Sigmoid colon (tissue), 7 donors: ENCODE results near the gene NFIL3. TPM values are rescaled to one million over a fixed set of nuclear protein-coding genes. Genes with fewer than 3 reads are reported as not detected.
"Not testable (repeated sequence)": the region's sequence is repeated elsewhere in the genome, so short reads cannot be mapped to it uniquely, and the experiment has no call there.

Source experiments
- DNase-seq: peaks from one replicate; pipeline ENCODE4 v3.0.0-alpha.2; 2019
- H3K27ac ChIP-seq, 4 donors: fragments of 200-600 bp; sonication (generic); one replicate each; pipeline ENCODE4 v1.5.1; 2016 to 2019; ENCODE audit warnings: mild to moderate bottlenecking in 1 of 4
- H3K27me3 ChIP-seq, 3 donors: fragments of 200-600 bp; sonication (generic); one replicate each; pipeline ENCODE4 v1.5.1; 2019; ENCODE audit warnings: mild to moderate bottlenecking in 1 of 3
- H3K36me3 ChIP-seq, 4 donors: fragments of 200-600 bp; sonication (generic); one replicate each; pipeline ENCODE4 v1.5.1; 2016 to 2019
- H3K4me1 ChIP-seq, 4 donors: fragments of 200-600 bp; sonication (generic); one replicate each; pipeline ENCODE4 v1.5.1; 2017 to 2019
- H3K4me3 ChIP-seq, 4 donors: fragments of 200-600 bp; sonication (generic); one replicate each; pipeline ENCODE4 v1.5.1; 2017 to 2019; ENCODE audit warnings: mild to moderate bottlenecking in 2 of 4, moderate library complexity in 1 of 4
- H3K9me3 ChIP-seq, 4 donors: fragments of 200-600 bp in 3 of 4; sonication (generic) in 3 of 4; one replicate each; pipeline versions ENCODE4 v1.5.1 to v1.6.1; 2013 to 2019
- CTCF ChIP-seq, 4 experiments: fragments of 450-650 bp in 3 of 4; fragments of 200-600 bp in 1 of 4; IDR thresholded peaks; one replicate each; pipeline ENCODE4 v1.5.1; 2016 to 2019; ENCODE audit warnings: antibody characterized with exemption in 4 of 4, mild to moderate bottlenecking in 3 of 4, moderate library complexity in 2 of 4
- EP300 ChIP-seq, 4 donors: sonication (generic); formaldehyde crosslinking; IDR thresholded peaks; one replicate each; pipeline ENCODE4 v1.6.1; 2017; ENCODE audit warnings: antibody characterized with exemption in 4 of 4
- POLR2A ChIP-seq, 2 donors: fragments of 450-650 bp; IDR thresholded peaks; one replicate each; pipeline ENCODE4 v1.6.1; 2016; ENCODE audit warnings: antibody characterized with exemption in 2 of 2, mild to moderate bottlenecking in 2 of 2, moderate library complexity in 2 of 2
- POLR2AphosphoS5 ChIP-seq, 4 donors: sonication (generic); formaldehyde crosslinking; IDR thresholded peaks; one replicate each; pipeline ENCODE4 v1.6.1; 2017; ENCODE audit warnings: antibody characterized with exemption in 4 of 4
- whole genome bisulfite sequencing, 2 donors: extraction: QIAGEN DNeasy Blood & Tissue Kit; methylation state at CpG; one replicate each; pipeline ENCODE4 v1.1.7; 2013; 5-methylcytosine and 5-hydroxymethylcytosine counted together
- intact Hi-C: fragments of 100-400 bp; cut with DNase I; formaldehyde crosslinking; loops from one replicate; pipeline ENCODE4 v1.15.1; 2023
- polyA plus RNA-seq, 3 donors: library from polyadenylated mRNA; stranded (reverse); fragments of 200-250 nt; gene quantifications; one replicate each; pipeline ENCODE4 v1.2.3, GENCODE V29; 2013
- total RNA-seq, 4 donors: library from RNA; depleted of rRNA; stranded (reverse); fragments of >200 nt; gene quantifications; one replicate each; pipeline ENCODE4 v1.1.0, GENCODE V29; 2016
- donor health status: healthy with polysubstance abuse.
- donor health status: Bipolar disorder and iron deficiency.
- donor health status: healthy.

NFIL3 gene
- total and polyA plus RNA-seq, 7 donors = 15.7 to 93.3 (median 34.3) TPM

- H3K36me3 ChIP-seq = no peaks in the 10 kb centered on the region
- H3K27me3 ChIP-seq = no peaks in the 10 kb centered on the region
- no peak overlapping the region for H3K4me3 ChIP-seq
- H3K9me3 ChIP-seq = no peaks in the 10 kb centered on the region
- TF ChIP-seq CTCF (IDR thresholded peaks at IDR 0.05) = no peak
- no peak for TF ChIP-seq EP300 (IDR thresholded peaks at IDR 0.05)
- no peak for TF ChIP-seq POLR2A (IDR thresholded peaks at IDR 0.05)
- DNase-seq = no peak
- WGBS, 2 donors = 67 to 82% methylated on average over 1 of the region's 1 CpG
- intact Hi-C loops = no loop called here
- H3K27ac ChIP-seq = no peak overlapping the region
- H3K4me1 ChIP-seq = no peaks in the 10 kb centered on the region
Observed at GRCh38 chr9:91384954-91385353, 38.7 kb downstream of the NFIL3 start.

GRCh38 chr9:91383577-91383976, 40.1 kb downstream of the NFIL3 start:
- DNase-seq = no peak
- H3K27ac ChIP-seq = no peak overlapping the region
- intact Hi-C loops = no loop called here
- H3K27me3 ChIP-seq = no peaks in the 10 kb centered on the region
- H3K4me1 ChIP-seq = no peaks in the 10 kb centered on the region
- H3K4me3 ChIP-seq = no peak overlapping the region
- no peaks in the 10 kb centered on the region for H3K9me3 ChIP-seq
- no peak for TF ChIP-seq EP300 (IDR thresholded peaks at IDR 0.05)
- no peak for TF ChIP-seq POLR2AphosphoS5 (IDR thresholded peaks at IDR 0.05)
- TF ChIP-seq POLR2A (IDR thresholded peaks at IDR 0.05) = no peak
- TF ChIP-seq CTCF (IDR thresholded peaks at IDR 0.05) = no peak
- no peaks in the 10 kb centered on the region for H3K36me3 ChIP-seq

GRCh38 chr9:91382298-91382697, 41.3 kb downstream of the NFIL3 start:
- H3K4me1 ChIP-seq = no peaks in the 10 kb centered on the region
- TF ChIP-seq EP300 (IDR thresholded peaks at IDR 0.05) (no peak), POLR2A (IDR thresholded peaks at IDR 0.05) (no peak), CTCF (IDR thresholded peaks at IDR 0.05) (no peak), POLR2AphosphoS5 (IDR thresholded peaks at IDR 0.05) (no peak)
- H3K9me3 ChIP-seq = no peaks in the 10 kb centered on the region
- DNase-seq = no peak
- no peak overlapping the region for H3K4me3 ChIP-seq
- WGBS, 2 donors = 93 to 96% methylated on average over 4 of the region's 4 CpGs
- no peak overlapping the region for H3K27ac ChIP-seq
- H3K36me3 ChIP-seq = no peaks in the 10 kb centered on the region
- intact Hi-C loops = no loop called here
- no peaks in the 10 kb centered on the region for H3K27me3 ChIP-seq

GRCh38 chr9:91379426-91379825, 44.2 kb downstream of the NFIL3 start:
- whole genome bisulfite sequencing, 2 donors = 58 to 77% methylated on average over 3 of the region's 3 CpGs
- Histone ChIP-seq H3K27ac (no peak overlapping the region), H3K27me3 (no peaks in the 10 kb centered on the region), H3K36me3 (no peaks in the 10 kb centered on the region), H3K4me1 (no peaks in the 10 kb centered on the region), H3K4me3 (no peak overlapping the region), H3K9me3 (no peaks in the 10 kb centered on the region)
- intact Hi-C loops = no loop called here
- no peak for TF ChIP-seq POLR2AphosphoS5 (IDR thresholded peaks at IDR 0.05)
- no peak for TF ChIP-seq CTCF (IDR thresholded peaks at IDR 0.05)
- TF ChIP-seq POLR2A (IDR thresholded peaks at IDR 0.05) = no peak
- TF ChIP-seq EP300 (IDR thresholded peaks at IDR 0.05) = no peak
- no peak for DNase-seq

- no peaks in the 10 kb centered on the region for H3K4me1 ChIP-seq
- H3K27me3 ChIP-seq = no peaks in the 10 kb centered on the region
- 81 to 85% methylated on average over 2 of the region's 2 CpGs for WGBS, 2 donors
- H3K36me3 ChIP-seq = no peaks in the 10 kb centered on the region
- no peak overlapping the region for H3K27ac ChIP-seq
- H3K4me3 ChIP-seq = no peak overlapping the region
- no peak for DNase-seq
- H3K9me3 ChIP-seq = no peaks in the 10 kb centered on the region
- intact Hi-C loops = no loop called here
- TF ChIP-seq POLR2A (IDR thresholded peaks at IDR 0.05) = no peak
- TF ChIP-seq CTCF (IDR thresholded peaks at IDR 0.05) = no peak
- peak in 3 of 4 donors; percentile 29 to 35 (median 31) for TF ChIP-seq POLR2AphosphoS5 (IDR thresholded peaks at IDR 0.05)
Observed at GRCh38 chr9:91378695-91379127, 44.9 kb downstream of the NFIL3 start.

GRCh38 chr9:91378054-91378453, 45.6 kb downstream of the NFIL3 start:
- H3K4me3 ChIP-seq, intact Hi-C loops, DNase-seq, H3K9me3 ChIP-seq, H3K27me3 ChIP-seq, H3K27ac ChIP-seq, H3K4me1 ChIP-seq, H3K36me3 ChIP-seq: not testable (repeated sequence)
- 94% methylated on average over 3 of the region's 3 CpGs for whole genome bisulfite sequencing, 2 donors
